ENCODE results near the gene CAPNS2.

GRCh38 chr16:55542459-55543082, 23.9 kb upstream of the CAPNS2 start:
- TF ChIP-seq CTCF (conservative IDR thresholded peaks at IDR 0.05 in 1 of 2, IDR thresholded peaks at IDR 0.05 in 1 of 2; ENCODE audit: extremely low read depth in 1 of 2, insufficient read depth in 1 of 2, low read depth in 1 of 2, low read length in 2 of 2) (no peak), EZH2 (IDR thresholded peaks at IDR 0.05; ENCODE audit: borderline replicate concordance, low read length) (no peak)

All from mammary epithelial cell (primary cell).